ENCODE measurements around the gene LATS2.

Gene LATS2

DNA sequence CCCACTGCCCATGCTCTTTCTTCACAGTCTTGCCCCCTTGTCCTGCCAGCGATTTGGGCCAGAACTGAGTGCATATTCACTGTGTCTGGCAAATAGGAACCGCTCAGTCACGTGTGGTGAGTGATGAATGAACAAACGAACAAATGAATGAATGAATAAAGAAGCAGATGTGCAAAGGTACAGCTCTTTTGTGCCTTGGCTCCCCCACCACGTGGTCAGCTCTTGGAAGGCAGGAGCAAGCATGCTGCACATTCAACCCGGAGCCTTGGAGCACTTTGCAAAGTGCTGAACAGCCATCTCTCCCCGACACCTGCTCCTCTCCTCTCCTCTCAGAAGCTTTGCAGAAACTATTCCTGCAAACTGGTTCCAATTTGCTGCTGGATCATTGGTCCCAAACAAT, 52.4 kb downstream of the LATS2 start:
- TF ChIP-seq OSR1 (CRISPR knock-in tag; IDR thresholded peaks at IDR 0.05), result no peak
- no peak for TF ChIP-seq SNAI2 (CRISPR knock-in tag; IDR thresholded peaks at IDR 0.05)
- no peak for TF ChIP-seq TOX (CRISPR knock-in tag; IDR thresholded peaks at IDR 0.05; ENCODE audit: borderline replicate concordance)
- no peak for TF ChIP-seq ISL1 (CRISPR knock-in tag; IDR thresholded peaks at IDR 0.05)
- TF ChIP-seq BACH2 (CRISPR knock-in tag; IDR thresholded peaks at IDR 0.05; ENCODE audit: borderline replicate concordance), result no peak
- no peak for TF ChIP-seq ZNF565 (CRISPR knock-in tag; conservative IDR thresholded peaks at IDR 0.05; ENCODE audit: low read depth)
- TF ChIP-seq ZFP30 (CRISPR knock-in tag; IDR thresholded peaks at IDR 0.05), result no peak
- TF ChIP-seq ARNTL (CRISPR knock-in tag; IDR thresholded peaks at IDR 0.05; ENCODE audit: borderline replicate concordance, low read depth), result no peak
- TF ChIP-seq, protein P1, sequence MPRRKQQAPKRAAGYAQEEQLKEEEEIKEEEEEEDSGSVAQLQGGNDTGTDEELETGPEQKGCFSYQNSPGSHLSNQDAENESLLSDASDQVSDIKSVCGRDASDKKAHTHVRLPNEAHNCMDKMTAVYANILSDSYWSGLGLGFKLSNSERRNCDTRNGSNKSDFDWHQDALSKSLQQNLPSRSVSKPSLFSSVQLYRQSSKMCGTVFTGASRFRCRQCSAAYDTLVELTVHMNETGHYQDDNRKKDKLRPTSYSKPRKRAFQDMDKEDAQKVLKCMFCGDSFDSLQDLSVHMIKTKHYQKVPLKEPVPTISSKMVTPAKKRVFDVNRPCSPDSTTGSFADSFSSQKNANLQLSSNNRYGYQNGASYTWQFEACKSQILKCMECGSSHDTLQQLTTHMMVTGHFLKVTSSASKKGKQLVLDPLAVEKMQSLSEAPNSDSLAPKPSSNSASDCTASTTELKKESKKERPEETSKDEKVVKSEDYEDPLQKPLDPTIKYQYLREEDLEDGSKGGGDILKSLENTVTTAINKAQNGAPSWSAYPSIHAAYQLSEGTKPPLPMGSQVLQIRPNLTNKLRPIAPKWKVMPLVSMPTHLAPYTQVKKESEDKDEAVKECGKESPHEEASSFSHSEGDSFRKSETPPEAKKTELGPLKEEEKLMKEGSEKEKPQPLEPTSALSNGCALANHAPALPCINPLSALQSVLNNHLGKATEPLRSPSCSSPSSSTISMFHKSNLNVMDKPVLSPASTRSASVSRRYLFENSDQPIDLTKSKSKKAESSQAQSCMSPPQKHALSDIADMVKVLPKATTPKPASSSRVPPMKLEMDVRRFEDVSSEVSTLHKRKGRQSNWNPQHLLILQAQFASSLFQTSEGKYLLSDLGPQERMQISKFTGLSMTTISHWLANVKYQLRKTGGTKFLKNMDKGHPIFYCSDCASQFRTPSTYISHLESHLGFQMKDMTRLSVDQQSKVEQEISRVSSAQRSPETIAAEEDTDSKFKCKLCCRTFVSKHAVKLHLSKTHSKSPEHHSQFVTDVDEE (CRISPR knock-in tag; IDR thresholded peaks at IDR 0.05), result no peak
- no peak for TF ChIP-seq ZC3H10 (CRISPR knock-in tag; IDR thresholded peaks at IDR 0.05)
- no peak for TF ChIP-seq PPARA (CRISPR knock-in tag; IDR thresholded peaks at IDR 0.05; ENCODE audit: borderline replicate concordance)
- TF ChIP-seq, protein P2, sequence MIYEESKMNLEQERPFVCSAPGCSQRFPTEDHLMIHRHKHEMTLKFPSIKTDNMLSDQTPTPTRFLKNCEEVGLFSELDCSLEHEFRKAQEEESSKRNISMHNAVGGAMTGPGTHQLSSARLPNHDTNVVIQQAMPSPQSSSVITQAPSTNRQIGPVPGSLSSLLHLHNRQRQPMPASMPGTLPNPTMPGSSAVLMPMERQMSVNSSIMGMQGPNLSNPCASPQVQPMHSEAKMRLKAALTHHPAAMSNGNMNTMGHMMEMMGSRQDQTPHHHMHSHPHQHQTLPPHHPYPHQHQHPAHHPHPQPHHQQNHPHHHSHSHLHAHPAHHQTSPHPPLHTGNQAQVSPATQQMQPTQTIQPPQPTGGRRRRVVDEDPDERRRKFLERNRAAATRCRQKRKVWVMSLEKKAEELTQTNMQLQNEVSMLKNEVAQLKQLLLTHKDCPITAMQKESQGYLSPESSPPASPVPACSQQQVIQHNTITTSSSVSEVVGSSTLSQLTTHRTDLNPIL (CRISPR knock-in tag; IDR thresholded peaks at IDR 0.05; ENCODE audit: low read depth), result no peak
- TF ChIP-seq, protein P3, sequence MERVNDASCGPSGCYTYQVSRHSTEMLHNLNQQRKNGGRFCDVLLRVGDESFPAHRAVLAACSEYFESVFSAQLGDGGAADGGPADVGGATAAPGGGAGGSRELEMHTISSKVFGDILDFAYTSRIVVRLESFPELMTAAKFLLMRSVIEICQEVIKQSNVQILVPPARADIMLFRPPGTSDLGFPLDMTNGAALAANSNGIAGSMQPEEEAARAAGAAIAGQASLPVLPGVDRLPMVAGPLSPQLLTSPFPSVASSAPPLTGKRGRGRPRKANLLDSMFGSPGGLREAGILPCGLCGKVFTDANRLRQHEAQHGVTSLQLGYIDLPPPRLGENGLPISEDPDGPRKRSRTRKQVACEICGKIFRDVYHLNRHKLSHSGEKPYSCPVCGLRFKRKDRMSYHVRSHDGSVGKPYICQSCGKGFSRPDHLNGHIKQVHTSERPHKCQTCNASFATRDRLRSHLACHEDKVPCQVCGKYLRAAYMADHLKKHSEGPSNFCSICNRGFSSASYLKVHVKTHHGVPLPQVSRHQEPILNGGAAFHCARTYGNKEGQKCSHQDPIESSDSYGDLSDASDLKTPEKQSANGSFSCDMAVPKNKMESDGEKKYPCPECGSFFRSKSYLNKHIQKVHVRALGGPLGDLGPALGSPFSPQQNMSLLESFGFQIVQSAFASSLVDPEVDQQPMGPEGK (CRISPR knock-in tag; IDR thresholded peaks at IDR 0.05; ENCODE audit: borderline replicate concordance), result no peak
- no peak for ATAC-seq

DNA sequence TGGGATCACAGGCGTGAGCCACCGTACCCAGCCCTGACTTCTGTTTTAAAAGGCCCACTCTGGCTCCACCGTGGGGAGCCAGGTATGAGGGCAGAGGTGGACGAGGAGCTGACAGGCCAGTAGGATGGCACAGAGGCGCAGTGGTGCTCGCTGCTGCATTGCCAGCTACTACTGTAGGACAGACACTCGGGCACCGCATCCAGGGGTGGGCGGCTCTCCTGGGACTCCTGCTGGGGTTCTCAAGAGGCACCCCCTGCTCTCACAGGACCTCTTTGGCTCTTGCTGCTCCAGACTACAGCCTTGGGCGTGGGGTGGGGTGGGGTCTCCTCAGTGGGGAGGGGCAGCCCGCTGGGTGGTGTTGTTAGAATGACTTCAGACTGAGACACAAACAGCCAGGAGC, 53.4 kb downstream of the LATS2 start:
- ATAC-seq, result no peak
- TF ChIP-seq TOX (CRISPR knock-in tag; IDR thresholded peaks at IDR 0.05; ENCODE audit: borderline replicate concordance), result no peak
- TF ChIP-seq ZNF565 (CRISPR knock-in tag; conservative IDR thresholded peaks at IDR 0.05; ENCODE audit: low read depth), result no peak
- TF ChIP-seq ARNTL (CRISPR knock-in tag; IDR thresholded peaks at IDR 0.05; ENCODE audit: borderline replicate concordance, low read depth), result no peak
- no peak for TF ChIP-seq BACH2 (CRISPR knock-in tag; IDR thresholded peaks at IDR 0.05; ENCODE audit: borderline replicate concordance)
- TF ChIP-seq GLIS3 (CRISPR knock-in tag; IDR thresholded peaks at IDR 0.05), result no peak
- TF ChIP-seq RARB (CRISPR knock-in tag; IDR thresholded peaks at IDR 0.05), result no peak
- TF ChIP-seq, protein P2 (CRISPR knock-in tag; IDR thresholded peaks at IDR 0.05; ENCODE audit: low read depth), result no peak
- TF ChIP-seq ZNF8 (CRISPR knock-in tag; IDR thresholded peaks at IDR 0.05), result no peak
- no peak for TF ChIP-seq ZFP30 (CRISPR knock-in tag; IDR thresholded peaks at IDR 0.05)
- no peak for TF ChIP-seq ZNF70 (CRISPR knock-in tag; IDR thresholded peaks at IDR 0.05)
- TF ChIP-seq, protein P4, sequence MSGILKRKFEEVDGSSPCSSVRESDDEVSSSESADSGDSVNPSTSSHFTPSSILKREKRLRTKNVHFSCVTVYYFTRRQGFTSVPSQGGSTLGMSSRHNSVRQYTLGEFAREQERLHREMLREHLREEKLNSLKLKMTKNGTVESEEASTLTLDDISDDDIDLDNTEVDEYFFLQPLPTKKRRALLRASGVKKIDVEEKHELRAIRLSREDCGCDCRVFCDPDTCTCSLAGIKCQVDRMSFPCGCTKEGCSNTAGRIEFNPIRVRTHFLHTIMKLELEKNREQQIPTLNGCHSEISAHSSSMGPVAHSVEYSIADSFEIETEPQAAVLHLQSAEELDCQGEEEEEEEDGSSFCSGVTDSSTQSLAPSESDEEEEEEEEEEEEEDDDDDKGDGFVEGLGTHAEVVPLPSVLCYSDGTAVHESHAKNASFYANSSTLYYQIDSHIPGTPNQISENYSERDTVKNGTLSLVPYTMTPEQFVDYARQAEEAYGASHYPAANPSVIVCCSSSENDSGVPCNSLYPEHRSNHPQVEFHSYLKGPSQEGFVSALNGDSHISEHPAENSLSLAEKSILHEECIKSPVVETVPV (CRISPR knock-in tag; IDR thresholded peaks at IDR 0.05), result no peak
- no peak for TF ChIP-seq ZFP3 (CRISPR knock-in tag; IDR thresholded peaks at IDR 0.05)
- TF ChIP-seq ZC3H10 (CRISPR knock-in tag; IDR thresholded peaks at IDR 0.05), result no peak
- TF ChIP-seq CSDC2 (CRISPR knock-in tag; IDR thresholded peaks at IDR 0.05), result no peak
- no peak for TF ChIP-seq TCF4 (CRISPR knock-in tag; IDR thresholded peaks at IDR 0.05; ENCODE audit: borderline replicate concordance)

All from SK-N-SH treated with all-trans-retinoic acid at 6 μM for 48 hours (cell line).